HepG2 (cell line): Measurements from ENCODE around the gene MSMB. TPM values are rescaled to one million over a fixed set of nuclear protein-coding genes. Genes with fewer than 3 reads are reported as not detected.

Experiments
- FIP1L1 ChIP-seq: fragments of 200-400 bp; formaldehyde crosslinking; IDR thresholded peaks from 2 replicates; pipeline ENCODE4 v1.6.1; 2018; ENCODE audit warnings: low read depth, mild to moderate bottlenecking, low read length, moderate library complexity, borderline replicate concordance; ENCODE audit not compliant: insufficient read depth
- FOXK2 ChIP-seq: fragments of 450-650 bp; IDR thresholded peaks from 2 replicates; pipeline ENCODE4 v1.6.1; 2016
- GTF2F1 ChIP-seq: fragments of 150-350 bp; IDR thresholded peaks from 2 replicates; pipeline ENCODE4 v1.6.1; 2014; ENCODE audit warnings: low read length
- HDAC1 ChIP-seq: sonication (generic); formaldehyde crosslinking; IDR thresholded peaks from 2 replicates; pipeline ENCODE4 v1.5.1; 2020; ENCODE audit warnings: mild to moderate bottlenecking, missing genetic modification reagents
- HNF4G ChIP-seq, 2 experiments: sonication (generic) in 1 of 2; formaldehyde crosslinking in 1 of 2; IDR thresholded peaks; 2 replicates each; pipeline versions ENCODE4 v1.4.0 to v1.6.1; 2011 to 2020; ENCODE audit warnings: borderline replicate concordance in 2 of 2, low read depth in 2 of 2, mild to moderate bottlenecking in 2 of 2, low read length in 1 of 2, missing genetic modification reagents in 1 of 2, moderate library complexity in 1 of 2
- IRF2 ChIP-seq: IDR thresholded peaks from 2 replicates; pipeline ENCODE4 v1.6.1; 2018; ENCODE audit warnings: missing genetic modification reagents, missing compliant biosample characterization
- KDM2A ChIP-seq: sonication (generic); formaldehyde crosslinking; IDR thresholded peaks from 2 replicates; pipeline ENCODE4 v1.4.0; 2020; ENCODE audit warnings: low read depth, missing genetic modification reagents, borderline replicate concordance
- KLF12 ChIP-seq: sonication (generic); formaldehyde crosslinking; IDR thresholded peaks from 2 replicates; pipeline ENCODE4 v1.4.0; 2020; ENCODE audit warnings: missing genetic modification reagents, borderline replicate concordance
- NFKBIZ ChIP-seq: IDR thresholded peaks from 2 replicates; pipeline ENCODE4 v1.6.1; 2018; ENCODE audit warnings: missing genetic modification reagents, missing compliant biosample characterization
- PAWR ChIP-seq: sonication (generic); formaldehyde crosslinking; IDR thresholded peaks from 2 replicates; pipeline ENCODE4 v1.4.0; 2020; ENCODE audit warnings: missing genetic modification reagents, mild to moderate bottlenecking, borderline replicate concordance
- PHB2 ChIP-seq: fragments of 450-650 bp; IDR thresholded peaks from 2 replicates; pipeline ENCODE4 v1.6.1; 2018; ENCODE audit not compliant: partially characterized antibody
- RFXANK ChIP-seq: IDR thresholded peaks from 2 replicates; pipeline ENCODE4 v1.6.1; 2016
- ZNF383 ChIP-seq: sonication (generic); formaldehyde crosslinking; IDR thresholded peaks from 2 replicates; pipeline ENCODE4 v1.4.0; 2020; ENCODE audit warnings: missing genetic modification reagents, mild to moderate bottlenecking, borderline replicate concordance
- ZNF781 ChIP-seq: sonication (generic); formaldehyde crosslinking; IDR thresholded peaks from 2 replicates; pipeline ENCODE4 v1.5.1; 2020; ENCODE audit warnings: borderline replicate concordance, mild to moderate bottlenecking, missing genetic modification reagents; ENCODE audit errors: not compliant biosample characterization
- ZNF788 ChIP-seq: sonication (generic); formaldehyde crosslinking; IDR thresholded peaks from 2 replicates; pipeline ENCODE4 v1.5.0; 2020; ENCODE audit warnings: mild to moderate bottlenecking, missing genetic modification reagents, borderline replicate concordance
- ZNF891 ChIP-seq: sonication (generic); formaldehyde crosslinking; IDR thresholded peaks from 2 replicates; pipeline ENCODE4 v1.5.0; 2020; ENCODE audit warnings: mild to moderate bottlenecking, missing genetic modification reagents
- ZSCAN25 ChIP-seq: sonication (generic); formaldehyde crosslinking; IDR thresholded peaks from 2 replicates; pipeline ENCODE4 v1.8.0; 2022; ENCODE audit warnings: mild to moderate bottlenecking, missing genetic modification reagents
- polyA plus RNA-seq, 8 experiments: library from polyadenylated mRNA; depleted of rRNA in 3 of 8; stranded (reverse) in 7 of 8; unstranded in 1 of 8; fragments of >200 nt; fragmentation: Illumina TruSeq in 4 of 8; extraction: Trizol in 4 of 8; gene quantifications; 2 replicates each; pipeline versions ENCODE4 v1.2.1 to v1.2.3, GENCODE V29; 2011 to 2016; ENCODE audit warnings: low read depth in 4 of 8, missing spikeins in 1 of 8, mixed read lengths in 1 of 8; ENCODE audit not compliant: insufficient read depth in 1 of 8
- total RNA-seq, 5 experiments: library from RNA; depleted of rRNA; stranded (reverse); fragments of >200 nt; fragmentation: Illumina TruSeq; extraction: Trizol; gene quantifications; 2 replicates each; pipeline ENCODE4 v1.2.3, GENCODE V29; 2016; ENCODE audit warnings: low read depth in 1 of 5
- TF ChIP-seq, protein P1 (sequence below): IDR thresholded peaks from 2 replicates; pipeline ENCODE4 v1.6.1; 2016
- TF ChIP-seq, protein P2 (sequence below): sonication (generic); formaldehyde crosslinking; IDR thresholded peaks from 2 replicates; pipeline ENCODE4 v1.5.1; 2020; ENCODE audit warnings: missing genetic modification reagents, mild to moderate bottlenecking, borderline replicate concordance
- TF ChIP-seq, protein P3 (sequence below): sonication (generic); formaldehyde crosslinking; IDR thresholded peaks from 2 replicates; pipeline ENCODE4 v1.4.0; 2020; ENCODE audit warnings: missing genetic modification reagents, borderline replicate concordance
- TF ChIP-seq, protein P4 (sequence below): conservative IDR thresholded peaks from 2 replicates; pipeline ENCODE4 v1.6.1; 2018; ENCODE audit warnings: missing genetic modification reagents
- TF ChIP-seq, protein P5 (sequence below): sonication (generic); formaldehyde crosslinking; IDR thresholded peaks from 2 replicates; pipeline ENCODE4 v1.5.0; 2020; ENCODE audit warnings: missing genetic modification reagents
- TF ChIP-seq, protein P6 (sequence below): sonication (generic); formaldehyde crosslinking; IDR thresholded peaks from 2 replicates; pipeline ENCODE4 v1.8.1; 2023; ENCODE audit warnings: missing genetic modification reagents, mild to moderate bottlenecking, borderline replicate concordance

MSMB gene
- total and polyA plus RNA-seq, 2 of the 13 experiments (the other 11 are each of a cell fraction or from before 2014, with no cell fraction given), result 0.84 TPM; not detected in 1

DNA sequence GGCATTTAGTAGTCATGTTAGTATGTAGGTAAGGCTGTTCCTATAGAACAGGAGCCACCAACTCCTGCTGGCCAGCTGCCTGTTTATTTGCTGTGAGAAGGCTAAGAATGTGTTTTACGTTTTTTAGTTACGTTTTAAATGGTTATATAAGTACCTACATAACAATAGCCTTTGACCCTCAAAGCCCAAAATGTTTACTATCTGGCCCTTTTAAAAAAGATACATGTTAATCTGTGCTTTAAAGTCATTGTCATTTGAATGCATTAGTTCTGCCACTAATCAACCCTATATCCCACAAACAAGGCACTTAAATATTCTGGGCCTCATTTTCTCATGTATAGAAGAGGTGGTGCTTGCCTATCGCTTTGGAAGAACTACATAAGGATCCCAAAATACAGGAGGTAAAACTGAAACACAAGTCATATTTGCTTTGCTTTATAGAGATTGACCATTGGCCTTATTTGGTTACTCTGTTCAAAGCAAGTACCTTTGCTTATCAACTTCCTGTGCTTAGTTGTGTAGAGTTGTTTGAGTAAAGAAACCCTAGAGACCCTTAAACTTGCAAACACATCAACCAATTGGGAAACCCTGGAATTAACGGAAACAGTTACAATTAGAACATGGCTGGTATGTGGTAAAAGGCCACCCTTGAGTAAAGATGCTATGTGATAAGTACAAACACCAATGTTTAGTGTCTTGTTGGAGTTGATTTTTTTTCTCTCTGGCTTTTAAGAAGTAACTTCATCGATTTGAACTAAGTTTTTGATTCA, 47.9 kb downstream of the MSMB start (continued):
- TF ChIP-seq HDAC1 (CRISPR knock-in tag) (peak; percentile 75), HNF4G (IDR thresholded peaks at IDR 0.05; ENCODE audit: borderline replicate concordance, low read depth, low read length) (peak; percentile 84), HNF4G (CRISPR knock-in tag; IDR thresholded peaks at IDR 0.05; ENCODE audit: borderline replicate concordance, low read depth) (peak; percentile 28; the same call in 1 of the 2 replicates), PAWR (no peak), ZSCAN25 (no peak), KLF12 (peak; percentile 40; the same call in 1 of the 2 replicates), ZNF788 (no peak), KDM2A (CRISPR knock-in tag) (no peak), FOXK2 (peak; percentile 60; the same call in 1 of the 2 replicates), NFKBIZ (CRISPR knock-in tag) (no peak; the same call in 1 of the 2 replicates), RFXANK (CRISPR knock-in tag) (peak; percentile 58; the same call in 1 of the 2 replicates), ZNF891 (CRISPR knock-in tag) (no peak), PHB2 (no peak), ZNF781 (no peak), FIP1L1 (no peak), ZNF383 (no peak), IRF2 (CRISPR knock-in tag) (0 out of 2 replicates have a peak, but pooled peaks have one; percentile 14), GTF2F1 (no peak)
- TF ChIP-seq, protein P1, sequence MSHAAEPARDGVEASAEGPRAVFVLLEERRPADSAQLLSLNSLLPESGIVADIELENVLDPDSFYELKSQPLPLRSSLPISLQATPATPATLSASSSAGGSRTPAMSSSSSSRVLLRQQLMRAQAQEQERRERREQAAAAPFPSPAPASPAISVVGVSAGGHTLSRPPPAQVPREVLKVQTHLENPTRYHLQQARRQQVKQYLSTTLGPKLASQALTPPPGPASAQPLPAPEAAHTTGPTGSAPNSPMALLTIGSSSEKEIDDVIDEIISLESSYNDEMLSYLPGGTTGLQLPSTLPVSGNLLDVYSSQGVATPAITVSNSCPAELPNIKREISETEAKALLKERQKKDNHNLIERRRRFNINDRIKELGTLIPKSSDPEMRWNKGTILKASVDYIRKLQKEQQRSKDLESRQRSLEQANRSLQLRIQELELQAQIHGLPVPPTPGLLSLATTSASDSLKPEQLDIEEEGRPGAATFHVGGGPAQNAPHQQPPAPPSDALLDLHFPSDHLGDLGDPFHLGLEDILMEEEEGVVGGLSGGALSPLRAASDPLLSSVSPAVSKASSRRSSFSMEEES (CRISPR knock-in tag), result no peak
- TF ChIP-seq, protein P2, sequence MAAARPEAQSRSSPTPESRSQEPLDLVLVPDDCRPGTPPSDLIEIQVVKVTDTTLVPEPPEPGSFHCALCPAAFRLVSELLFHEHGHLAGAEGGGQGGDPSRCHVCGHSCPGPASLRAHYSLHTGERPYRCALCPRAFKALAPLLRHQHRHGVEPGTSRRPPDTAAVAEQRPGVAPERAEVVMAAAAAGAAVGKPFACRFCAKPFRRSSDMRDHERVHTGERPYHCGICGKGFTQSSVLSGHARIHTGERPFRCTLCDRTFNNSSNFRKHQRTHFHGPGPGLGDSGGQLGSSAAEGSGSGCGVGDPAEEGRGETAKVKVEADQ (CRISPR knock-in tag), result no peak
- TF ChIP-seq, protein P3, sequence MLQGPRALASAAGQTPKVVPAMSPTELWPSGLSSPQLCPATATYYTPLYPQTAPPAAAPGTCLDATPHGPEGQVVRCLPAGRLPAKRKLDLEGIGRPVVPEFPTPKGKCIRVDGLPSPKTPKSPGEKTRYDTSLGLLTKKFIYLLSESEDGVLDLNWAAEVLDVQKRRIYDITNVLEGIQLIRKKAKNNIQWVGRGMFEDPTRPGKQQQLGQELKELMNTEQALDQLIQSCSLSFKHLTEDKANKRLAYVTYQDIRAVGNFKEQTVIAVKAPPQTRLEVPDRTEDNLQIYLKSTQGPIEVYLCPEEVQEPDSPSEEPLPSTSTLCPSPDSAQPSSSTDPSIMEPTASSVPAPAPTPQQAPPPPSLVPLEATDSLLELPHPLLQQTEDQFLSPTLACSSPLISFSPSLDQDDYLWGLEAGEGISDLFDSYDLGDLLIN (CRISPR knock-in tag), result no peak
- TF ChIP-seq, protein P4, sequence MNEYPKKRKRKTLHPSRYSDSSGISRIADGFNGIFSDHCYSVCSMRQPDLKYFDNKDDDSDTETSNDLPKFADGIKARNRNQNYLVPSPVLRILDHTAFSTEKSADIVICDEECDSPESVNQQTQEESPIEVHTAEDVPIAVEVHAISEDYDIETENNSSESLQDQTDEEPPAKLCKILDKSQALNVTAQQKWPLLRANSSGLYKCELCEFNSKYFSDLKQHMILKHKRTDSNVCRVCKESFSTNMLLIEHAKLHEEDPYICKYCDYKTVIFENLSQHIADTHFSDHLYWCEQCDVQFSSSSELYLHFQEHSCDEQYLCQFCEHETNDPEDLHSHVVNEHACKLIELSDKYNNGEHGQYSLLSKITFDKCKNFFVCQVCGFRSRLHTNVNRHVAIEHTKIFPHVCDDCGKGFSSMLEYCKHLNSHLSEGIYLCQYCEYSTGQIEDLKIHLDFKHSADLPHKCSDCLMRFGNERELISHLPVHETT, result no peak; the same call in 1 of the 2 replicates
- TF ChIP-seq, protein P5, sequence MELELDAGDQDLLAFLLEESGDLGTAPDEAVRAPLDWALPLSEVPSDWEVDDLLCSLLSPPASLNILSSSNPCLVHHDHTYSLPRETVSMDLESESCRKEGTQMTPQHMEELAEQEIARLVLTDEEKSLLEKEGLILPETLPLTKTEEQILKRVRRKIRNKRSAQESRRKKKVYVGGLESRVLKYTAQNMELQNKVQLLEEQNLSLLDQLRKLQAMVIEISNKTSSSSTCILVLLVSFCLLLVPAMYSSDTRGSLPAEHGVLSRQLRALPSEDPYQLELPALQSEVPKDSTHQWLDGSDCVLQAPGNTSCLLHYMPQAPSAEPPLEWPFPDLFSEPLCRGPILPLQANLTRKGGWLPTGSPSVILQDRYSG (CRISPR knock-in tag), result no peak
- TF ChIP-seq, protein P6, sequence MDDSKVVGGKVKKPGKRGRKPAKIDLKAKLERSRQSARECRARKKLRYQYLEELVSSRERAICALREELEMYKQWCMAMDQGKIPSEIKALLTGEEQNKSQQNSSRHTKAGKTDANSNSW, result no peak
